K562 (cell line): ENCODE results near the gene HIRIP3. TPM values are rescaled to one million over a fixed set of nuclear protein-coding genes. Genes with fewer than 3 reads are reported as not detected.

Source experiments
- ATAC-seq: fragments of 200-7000 bp; cut with Tn5 transposase; 3 replicates; pipeline ENCODE4 v1.9.1; 2020; ENCODE audit warnings: moderate library complexity
- BruUV-seq: library from RNA; stranded (reverse); fragments of 400-500 nt; replicated peaks from 2 replicates; lab custom pipeline; 2021; lab: Mats Ljungman, UMichigan
- CTCF ChIA-PET: fragments of 300-600 bp; formaldehyde crosslinking; extraction: SDS; loops from one replicate; lab custom pipeline; 2021; ENCODE audit warnings: low intra/inter-chr PET ratio; lab: Yijun Ruan, JAX
- POLR2A ChIA-PET: fragments of 300-600, 350-650 bp; sonication (Branson Sonifier 250); formaldehyde crosslinking; extraction: SDS; loops from one replicate; lab custom pipeline; 2021; ENCODE audit warnings: antibody characterized with exemption, inconsistent platforms; lab: Yijun Ruan, JAX
- DNase-seq, 4 experiments: peaks; one replicate each; pipeline versions ENCODE4 v3.0.0 to v3.0.0-alpha.2; 2011 to 2018; ENCODE audit warnings: low spot score in 3 of 4, mixed read lengths in 3 of 4; ENCODE audit errors: extremely low read depth in 1 of 4
- FAIRE-seq: peaks from 2 replicates; lab custom pipeline; 2011; peaks lifted over from hg19 to GRCh38; lab: Jason Lieb, UNC
- H2AFZ ChIP-seq: 2 replicates; pipeline ENCODE4 v1.6.0; 2011; ENCODE audit warnings: low read depth, low read length, control low read depth, inconsistent platforms
- H3K27ac ChIP-seq: fragments of 200-600 bp; 3 replicates; pipeline ENCODE4 v1.8.0; 2011; ENCODE audit warnings: low read depth, mild to moderate bottlenecking, control low read depth, inconsistent platforms, low read length, moderate library complexity, mixed read lengths; ENCODE audit errors: extremely low read depth
- H3K27me3 ChIP-seq, 2 experiments: fragments of 300-600 bp in 1 of 2; 2 replicates in 1 of 2; 3 replicates in 1 of 2; pipeline versions ENCODE4 v1.6.0 to v1.8.0; 2011; ENCODE audit warnings: inconsistent platforms in 2 of 2, low read length in 2 of 2, mild to moderate bottlenecking in 1 of 2, mixed read lengths in 1 of 2, moderate library complexity in 1 of 2; ENCODE audit not compliant: control insufficient read depth in 2 of 2, insufficient read depth in 2 of 2
- H3K36me3 ChIP-seq: fragments of 300-600 bp; 3 replicates; pipeline ENCODE4 v1.8.0; 2011; ENCODE audit warnings: mild to moderate bottlenecking, low read length, inconsistent platforms; ENCODE audit not compliant: control insufficient read depth, insufficient read depth
- H3K4me1 ChIP-seq, 2 experiments: fragments of 200-600 bp in 1 of 2; replicated peaks in 1 of 2; 2 replicates in 1 of 2; 3 replicates in 1 of 2; pipeline versions ENCODE4 v1.5.1 to v1.8.0; 2011; ENCODE audit warnings: inconsistent platforms in 2 of 2, low read length in 2 of 2, mild to moderate bottlenecking in 1 of 2, mixed read lengths in 1 of 2, moderate library complexity in 1 of 2; ENCODE audit not compliant: control insufficient read depth in 2 of 2, insufficient read depth in 2 of 2
- H3K4me2 ChIP-seq: 2 replicates; pipeline ENCODE4 v1.6.1; 2011; ENCODE audit warnings: low read length, control low read depth, inconsistent platforms, mixed read lengths; ENCODE audit not compliant: insufficient read depth
- H3K4me3 ChIP-seq: fragments of 200-600 bp; sonication (generic), shearing (Covaris generic); 2 replicates; pipeline ENCODE4 v1.5.1; 2016; ENCODE audit warnings: control low read depth, inconsistent platforms
- H3K79me2 ChIP-seq: fragments of 200-600 bp; 3 replicates; pipeline ENCODE4 v1.8.0; 2011; ENCODE audit warnings: low read length, inconsistent platforms; ENCODE audit not compliant: control insufficient read depth, insufficient read depth
- H3K9ac ChIP-seq, 2 experiments: 2 replicates each; pipeline versions ENCODE4 v1.6.0 to v1.6.1; 2011; ENCODE audit warnings: low read depth in 2 of 2, low read length in 2 of 2, control low read depth in 1 of 2, inconsistent platforms in 1 of 2, mild to moderate bottlenecking in 1 of 2, mixed read lengths in 1 of 2; ENCODE audit not compliant: insufficient read depth in 1 of 2
- H3K9me1 ChIP-seq: one replicate; pipeline ENCODE4 v1.6.0; 2011; ENCODE audit warnings: inconsistent platforms, mild to moderate bottlenecking, low read length, moderate library complexity; ENCODE audit not compliant: control insufficient read depth, insufficient read depth
- H3K9me3 ChIP-seq: replicated peaks from 2 replicates; pipeline ENCODE4 v1.5.1; 2011; ENCODE audit warnings: low read depth, low read length, inconsistent platforms; ENCODE audit not compliant: control insufficient read depth, insufficient read depth
- H4K20me1 ChIP-seq: replicated peaks from 2 replicates; pipeline ENCODE4 v1.6.1; 2011; ENCODE audit warnings: low read length, inconsistent platforms, mixed read lengths; ENCODE audit not compliant: control insufficient read depth, insufficient read depth
- SREBF2 ChIP-seq: sonication (generic); formaldehyde crosslinking; IDR thresholded peaks from 2 replicates; pipeline ENCODE4 v1.4.0; 2020; ENCODE audit warnings: mild to moderate bottlenecking, missing genetic modification reagents
- ZFP36 ChIP-seq: fragments of 150-350 bp; IDR thresholded peaks from 2 replicates; pipeline ENCODE4 v1.6.1; 2018; ENCODE audit warnings: low read length, low read depth; ENCODE audit not compliant: partially characterized antibody
- WGBS: fragments of 100-300 bp; shearing (Covaris generic); methylation state at CpG from one replicate; pipeline ENCODE4 v1.1.6; 2016; ENCODE audit warnings: low coverage, mixed read lengths; ENCODE audit not compliant: insufficient coverage; ENCODE audit errors: missing lambda C conversion rate; 5-methylcytosine and 5-hydroxymethylcytosine counted together
- in situ Hi-C: fragments of 300-500 bp; cut with MboI; formaldehyde crosslinking; loops from 4 replicates; pipeline ENCODE4 v1.15.0; 2018; ENCODE audit warnings: inconsistent platforms, mixed read lengths
- intact Hi-C: fragments of 100-400 bp; cut with micrococcal nuclease; formaldehyde crosslinking; loops from 2 replicates; pipeline ENCODE4 v1.14.2; 2022
- polyA plus RNA-seq, 8 experiments: library from polyadenylated mRNA; depleted of rRNA in 4 of 8; stranded (reverse) in 5 of 8; unstranded in 3 of 8; fragments of >200 nt; fragmentation: Nextera tagmentation in 2 of 8; fragmentation: Illumina TruSeq in 1 of 8; extraction: Ambion mirVana in 2 of 8; extraction: Trizol in 1 of 8; gene quantifications; 2 replicates each; pipeline versions ENCODE4 v1.2.1 to v1.2.3, GENCODE V29; 2011 to 2014; ENCODE audit warnings: inconsistent platforms in 1 of 8, missing spikeins in 1 of 8
- total RNA-seq, 7 experiments: library from RNA; depleted of rRNA in 6 of 7; stranded (reverse); fragments of >200 nt in 6 of 7; fragmentation: Illumina TruSeq in 2 of 7; extraction: Trizol in 2 of 7; gene quantifications; 2 replicates each; pipeline versions ENCODE4 v1.2.1 to v1.2.3, GENCODE V29; 2011 to 2021; ENCODE audit warnings: low replicate concordance in 1 of 7

The HIRIP3 gene
- total and polyA plus RNA-seq, 9 of the 15 experiments (the other 6 are each of a cell fraction or from before 2014, with no cell fraction given) = 3.3 to 38.2 (median 18.2) TPM

DNA sequence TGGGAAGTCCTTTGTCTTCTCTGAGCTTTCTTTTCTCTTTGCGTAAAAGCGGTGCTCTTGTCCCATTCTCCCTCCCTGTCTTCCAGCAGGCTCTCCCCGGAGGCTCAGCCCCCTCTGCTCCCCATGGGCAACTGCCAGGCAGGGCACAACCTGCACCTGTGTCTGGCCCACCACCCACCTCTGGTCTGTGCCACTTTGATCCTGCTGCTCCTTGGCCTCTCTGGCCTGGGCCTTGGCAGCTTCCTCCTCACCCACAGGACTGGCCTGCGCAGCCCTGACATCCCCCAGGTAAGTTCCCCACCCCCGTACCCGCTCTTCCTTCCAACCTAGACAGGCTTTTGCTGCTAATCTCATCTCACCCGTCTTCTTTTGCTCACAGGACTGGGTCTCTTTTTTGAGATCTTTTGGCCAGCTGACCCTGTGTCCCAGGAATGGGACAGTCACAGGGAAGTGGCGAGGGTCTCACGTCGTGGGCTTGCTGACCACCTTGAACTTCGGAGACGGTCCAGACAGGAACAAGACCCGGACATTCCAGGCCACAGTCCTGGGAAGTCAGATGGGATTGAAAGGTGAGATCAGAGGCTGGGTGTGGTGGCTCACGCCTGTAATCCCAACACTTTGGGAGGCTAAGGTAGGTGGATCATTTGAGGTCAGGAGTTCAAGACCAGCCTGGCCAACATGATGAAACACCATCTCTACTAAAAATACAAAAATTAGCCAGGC, 32.2 kb downstream of the HIRIP3 start:
- Histone ChIP-seq H3K9me3 (no peaks in the 10 kb centered on the region; the same call in 1 of the 2 replicates), H3K9ac (peak overlapping the region; percentile 86 to 95), H4K20me1 (no peaks in the 10 kb centered on the region), H3K4me2 (peak overlapping the region; percentile 87), H3K4me3 (peak overlapping the region; percentile 69; the same call in 1 of the 2 replicates), H2AFZ (no peak overlapping the region; the same call in 1 of the 2 replicates), H3K9me1 (no peaks in the 10 kb centered on the region), H3K27ac (no peak overlapping the region), H3K36me3 (peaks cover 11% of the 10 kb centered on the region), H3K27me3 (no peaks in the 10 kb centered on the region), H3K79me2 (peaks cover 7% of the 10 kb centered on the region; the same call in 2 of the 3 replicates), H3K4me1 (peaks cover 12 to 20% of the 10 kb centered on the region in 2 experiments; a peak in 4 of 5 replicates)
- FAIRE-seq (no peak), DNase-seq (peak in 1 of 4 experiments; percentile 2), ATAC-seq (no peak)
- ChIA-PET CTCF (no interaction called here), POLR2A (interaction anchor here (1.9 to 3.3 kb wide), 2 partner anchors 11 to 19 kb away, joined by 17 to 18 read pairs; partner anchors contain the start of gene TAOK2)
- TF ChIP-seq ZFP36 = peak; percentile 2
- no peak for TF ChIP-seq SREBF2 (CRISPR knock-in tag)
- intact Hi-C loops = loop anchor here (5.0 kb wide), 1 partner anchor 36 kb away; the partner anchor contains the start of gene KCTD13
- 85% methylated on average over 9 of the region's 14 CpGs for WGBS
- in situ Hi-C loops = no loop called here
- no TSS peak for BruUV-seq
